Parathyroid adenoma (tissue), 2 donors: ENCODE results near the gene VAC14.

Source experiments
- H2AFZ ChIP-seq: fragments of 300-600 bp; sonication (generic); one replicate; pipeline ENCODE4 v1.7.0; 2017; ENCODE audit warnings: antibody characterized with exemption, mild to moderate bottlenecking
- H3K27ac ChIP-seq: fragments of 300-600 bp; sonication (generic); one replicate; pipeline ENCODE4 v1.7.0; 2017
- H3K27me3 ChIP-seq: fragments of 300-600 bp; sonication (generic); one replicate; pipeline ENCODE4 v1.7.0; 2017; ENCODE audit warnings: low read length; ENCODE audit not compliant: control insufficient read depth, insufficient read depth
- H3K36me3 ChIP-seq: fragments of 300-600 bp; sonication (generic); one replicate; pipeline ENCODE4 v1.7.0; 2017; ENCODE audit warnings: low read length; ENCODE audit not compliant: control insufficient read depth, insufficient read depth
- H3K4me1 ChIP-seq: fragments of 300-600 bp; sonication (generic); one replicate; pipeline ENCODE4 v1.7.0; 2017; ENCODE audit warnings: control low read depth
- H3K4me2 ChIP-seq: fragments of 300-600 bp; sonication (generic); one replicate; pipeline ENCODE4 v1.7.0; 2017; ENCODE audit warnings: low read length
- H3K4me3 ChIP-seq: fragments of 300-600 bp; sonication (generic); one replicate; pipeline ENCODE4 v1.7.0; 2017; ENCODE audit warnings: low read depth, low read length
- H3K79me2 ChIP-seq: fragments of 300-600 bp; sonication (generic); one replicate; pipeline ENCODE4 v1.7.0; 2017; ENCODE audit warnings: control low read depth
- H3K9ac ChIP-seq: fragments of 300-600 bp; sonication (generic); one replicate; pipeline ENCODE4 v1.7.0; 2017; ENCODE audit warnings: mild to moderate bottlenecking
- H3K9me3 ChIP-seq: fragments of 300-600 bp; sonication (generic); one replicate; pipeline ENCODE4 v1.7.0; 2017; ENCODE audit warnings: low read length; ENCODE audit not compliant: control insufficient read depth
- TF ChIP-seq, protein P1 (sequence below): fragments of 300-600 bp; sonication (generic); IDR thresholded peaks from one replicate; pipeline ENCODE4 v1.7.0; 2017; ENCODE audit warnings: antibody characterized with exemption, mild to moderate bottlenecking
- donor health status: primary hyperparathyroidism.

Gene VAC14

GRCh38 chr16:70661534-70661917, 139.4 kb downstream of the VAC14 start:
- Histone ChIP-seq H3K27me3 (no peaks in the 10 kb centered on the region), H3K9ac (no peak overlapping the region), H3K9me3 (no peaks in the 10 kb centered on the region), H2AFZ (no peak overlapping the region), H3K4me2 (no peak overlapping the region), H3K4me3 (no peak overlapping the region), H3K27ac (no peak overlapping the region), H3K4me1 (no peaks in the 10 kb centered on the region), H3K79me2 (no peaks in the 10 kb centered on the region), H3K36me3 (no peaks in the 10 kb centered on the region)
- TF ChIP-seq, protein P1, sequence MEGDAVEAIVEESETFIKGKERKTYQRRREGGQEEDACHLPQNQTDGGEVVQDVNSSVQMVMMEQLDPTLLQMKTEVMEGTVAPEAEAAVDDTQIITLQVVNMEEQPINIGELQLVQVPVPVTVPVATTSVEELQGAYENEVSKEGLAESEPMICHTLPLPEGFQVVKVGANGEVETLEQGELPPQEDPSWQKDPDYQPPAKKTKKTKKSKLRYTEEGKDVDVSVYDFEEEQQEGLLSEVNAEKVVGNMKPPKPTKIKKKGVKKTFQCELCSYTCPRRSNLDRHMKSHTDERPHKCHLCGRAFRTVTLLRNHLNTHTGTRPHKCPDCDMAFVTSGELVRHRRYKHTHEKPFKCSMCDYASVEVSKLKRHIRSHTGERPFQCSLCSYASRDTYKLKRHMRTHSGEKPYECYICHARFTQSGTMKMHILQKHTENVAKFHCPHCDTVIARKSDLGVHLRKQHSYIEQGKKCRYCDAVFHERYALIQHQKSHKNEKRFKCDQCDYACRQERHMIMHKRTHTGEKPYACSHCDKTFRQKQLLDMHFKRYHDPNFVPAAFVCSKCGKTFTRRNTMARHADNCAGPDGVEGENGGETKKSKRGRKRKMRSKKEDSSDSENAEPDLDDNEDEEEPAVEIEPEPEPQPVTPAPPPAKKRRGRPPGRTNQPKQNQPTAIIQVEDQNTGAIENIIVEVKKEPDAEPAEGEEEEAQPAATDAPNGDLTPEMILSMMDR, result no peak

GRCh38 chr16:70660672-70661350, 140.1 kb downstream of the VAC14 start:
- H3K27me3 ChIP-seq, result no peaks in the 10 kb centered on the region
- no peak overlapping the region for H3K27ac ChIP-seq

DNA sequence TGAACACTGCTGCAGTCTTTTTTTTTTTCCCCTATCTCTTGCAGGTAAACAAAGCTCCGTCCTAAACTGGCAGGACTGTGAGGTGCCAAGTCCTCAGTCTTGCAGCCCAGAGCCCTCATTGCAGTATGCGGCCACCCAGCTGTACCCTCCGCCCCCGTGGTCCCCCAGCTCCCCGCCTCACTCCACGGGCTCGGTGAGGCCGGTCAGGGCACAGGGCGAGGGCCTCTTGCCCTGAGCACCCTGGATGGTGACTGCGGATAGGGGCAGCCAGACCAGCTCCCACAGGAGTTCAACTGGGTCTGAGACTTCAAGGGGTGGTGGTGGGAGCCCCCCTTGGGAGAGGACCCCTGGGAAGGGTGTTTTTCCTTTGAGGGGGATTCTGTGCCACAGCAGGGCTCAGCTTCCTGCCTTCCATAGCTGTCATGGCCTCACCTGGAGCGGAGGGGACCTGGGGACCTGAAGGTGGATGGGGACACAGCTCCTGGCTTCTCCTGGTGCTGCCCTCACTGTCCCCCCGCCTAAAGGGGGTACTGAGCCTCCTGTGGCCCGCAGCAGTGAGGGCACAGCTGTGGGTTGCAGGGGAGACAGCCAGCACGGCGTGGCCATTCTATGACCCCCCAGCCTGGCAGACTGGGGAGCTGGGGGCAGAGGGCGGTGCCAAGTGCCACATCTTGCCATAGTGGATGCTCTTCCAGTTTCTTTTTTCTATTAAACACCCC, 140.8 kb downstream of the VAC14 start:
- Histone ChIP-seq H3K27me3 (no peaks in the 10 kb centered on the region), H3K36me3 (no peaks in the 10 kb centered on the region), H2AFZ (no peak overlapping the region), H3K79me2 (no peaks in the 10 kb centered on the region), H3K9me3 (no peaks in the 10 kb centered on the region), H3K27ac (no peak overlapping the region), H3K4me2 (no peak overlapping the region), H3K4me1 (no peaks in the 10 kb centered on the region), H3K4me3 (no peak overlapping the region), H3K9ac (no peak overlapping the region)
- TF ChIP-seq, protein P1, result no peak

More at GRCh38 chr16:70660672-70661350, 140.1 kb downstream of the VAC14 start:
- Histone ChIP-seq H3K4me3 (no peak overlapping the region), H3K9ac (no peak overlapping the region), H3K9me3 (no peaks in the 10 kb centered on the region), H2AFZ (no peak overlapping the region), H3K4me2 (no peak overlapping the region), H3K4me1 (no peaks in the 10 kb centered on the region), H3K36me3 (no peaks in the 10 kb centered on the region), H3K79me2 (no peaks in the 10 kb centered on the region)
- TF ChIP-seq, protein P1, result no peak

- H3K4me2 ChIP-seq, result no peak overlapping the region
- H3K27me3 ChIP-seq, result no peaks in the 10 kb centered on the region
- TF ChIP-seq, protein P1, result no peak
- H3K4me3 ChIP-seq, result no peak overlapping the region
- H3K79me2 ChIP-seq, result no peaks in the 10 kb centered on the region
- no peaks in the 10 kb centered on the region for H3K9me3 ChIP-seq
- no peaks in the 10 kb centered on the region for H3K4me1 ChIP-seq
- H2AFZ ChIP-seq, result no peak overlapping the region
- no peaks in the 10 kb centered on the region for H3K36me3 ChIP-seq
- no peak overlapping the region for H3K27ac ChIP-seq
- H3K9ac ChIP-seq, result no peak overlapping the region
These were observed 141.4 kb downstream of the VAC14 start for GRCh38 chr16:70659546-70659945.
